ENCODE measurements around the gene LPIN2.
"Not testable (repeated sequence)": the region's sequence is repeated elsewhere in the genome, so short reads cannot be mapped to it uniquely, and the experiment has no call there.

LPIN2 gene

DNA sequence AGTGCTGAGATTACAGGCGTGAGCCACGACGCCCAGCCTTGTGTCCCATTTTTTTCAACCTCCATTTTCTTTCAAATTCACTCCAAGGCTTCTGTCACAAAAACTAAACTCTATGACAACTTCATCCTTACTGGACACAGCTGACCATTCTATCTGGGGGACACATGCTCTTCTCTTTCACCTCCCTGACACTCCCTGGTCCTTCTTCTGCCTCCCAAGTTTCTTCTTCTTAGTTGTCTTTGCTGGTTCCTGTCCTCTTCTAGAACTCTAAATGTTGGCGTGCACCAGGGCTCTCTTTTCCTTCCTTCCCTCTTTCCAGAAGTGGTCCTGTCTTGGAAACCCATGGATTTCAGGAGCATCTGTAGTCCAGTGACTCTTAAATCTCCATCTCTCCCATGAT is 40.1 kb upstream of the LPIN2 start:
- DNase-seq (ENCODE audit: low read depth): no peak
- H3K4me3 ChIP-seq (ENCODE audit: control insufficient read depth, low read depth, low read length): no peak overlapping the region
- no peak for TF ChIP-seq CTCF (IDR thresholded peaks at IDR 0.05; ENCODE audit: control insufficient read depth, insufficient read depth, low read depth, low read length, missing control alignments)

- no peak overlapping the region for H3K4me3 ChIP-seq (ENCODE audit: control insufficient read depth, low read depth, low read length)
- no peak for TF ChIP-seq CTCF (IDR thresholded peaks at IDR 0.05; ENCODE audit: control insufficient read depth, insufficient read depth, low read depth, low read length, missing control alignments)
- no peak for DNase-seq (ENCODE audit: low read depth)
These were observed 39.4 kb upstream of the LPIN2 start for GRCh38 chr18:3052411-3052758.

- no peak for DNase-seq (ENCODE audit: low read depth)
- no peak overlapping the region for H3K4me3 ChIP-seq (ENCODE audit: control insufficient read depth, low read depth, low read length)
- no peak for TF ChIP-seq CTCF (IDR thresholded peaks at IDR 0.05; ENCODE audit: control insufficient read depth, insufficient read depth, low read depth, low read length, missing control alignments)
These were observed 38.9 kb upstream of the LPIN2 start for GRCh38 chr18:3051718-3052410.

DNA sequence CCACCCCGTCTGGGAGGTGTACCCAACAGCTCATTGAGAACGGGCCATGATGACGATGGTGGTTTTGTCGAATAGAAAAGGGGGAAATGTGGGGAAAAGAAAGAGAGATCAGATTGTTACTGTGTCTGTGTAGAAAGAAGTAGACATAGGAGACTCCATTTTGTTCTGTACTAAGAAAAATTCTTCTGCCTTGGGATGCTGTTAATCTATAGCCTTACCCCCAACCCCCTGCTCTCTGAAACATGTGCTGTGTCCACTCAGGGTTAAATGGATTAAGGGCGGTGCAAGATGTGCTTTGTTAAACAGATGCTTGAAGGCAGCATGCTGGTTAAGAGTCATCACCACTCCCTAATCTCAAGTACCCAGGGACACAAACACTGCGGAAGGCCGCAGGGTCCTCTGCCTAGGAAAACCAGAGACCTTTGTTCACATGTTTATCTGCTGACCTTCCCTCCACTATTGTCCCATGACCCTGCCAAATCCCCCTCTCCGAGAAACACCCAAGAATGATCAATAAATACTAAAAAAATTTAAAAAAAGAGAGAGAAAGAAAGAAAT is 37.0 kb upstream of the LPIN2 start:
- not testable (repeated sequence) for H3K4me3 ChIP-seq (ENCODE audit: control insufficient read depth, low read depth, low read length); DNase-seq (ENCODE audit: low read depth)

GRCh38 chr18:3048820-3049349 is 35.9 kb upstream of the LPIN2 start:
- no peak for DNase-seq (ENCODE audit: low read depth)
- H3K4me3 ChIP-seq (ENCODE audit: control insufficient read depth, low read depth, low read length): no peak overlapping the region
- TF ChIP-seq CTCF (IDR thresholded peaks at IDR 0.05; ENCODE audit: control insufficient read depth, insufficient read depth, low read depth, low read length, missing control alignments): no peak

- no peak overlapping the region for H3K4me3 ChIP-seq (ENCODE audit: control insufficient read depth, low read depth, low read length)
- DNase-seq (ENCODE audit: low read depth): no peak
- no peak for TF ChIP-seq CTCF (IDR thresholded peaks at IDR 0.05; ENCODE audit: control insufficient read depth, insufficient read depth, low read depth, low read length, missing control alignments)
These were observed 35.2 kb upstream of the LPIN2 start for GRCh38 chr18:3048121-3048520.

- TF ChIP-seq CTCF (IDR thresholded peaks at IDR 0.05; ENCODE audit: control insufficient read depth, insufficient read depth, low read depth, low read length, missing control alignments): no peak
- H3K4me3 ChIP-seq (ENCODE audit: control insufficient read depth, low read depth, low read length): no peak overlapping the region
- no peak for DNase-seq (ENCODE audit: low read depth)
These were observed 33.4 kb upstream of the LPIN2 start for GRCh38 chr18:3046216-3046808.

All from AG09309 (cell line).